Left forelimb (tissue), 1 donor: ENCODE results near the gene SKAP1.
"Not testable (repeated sequence)": the region's sequence is repeated elsewhere in the genome, so short reads cannot be mapped to it uniquely, and the experiment has no call there.

Experiments
- DNase-seq: peaks from one replicate; pipeline ENCODE4 v3.0.0-alpha.2; 2018; ENCODE audit warnings: low spot score

Gene SKAP1

GRCh38 chr17:48412841-48413240 lies 17.2 kb downstream of the SKAP1 start:
- no peak for DNase-seq

DNA sequence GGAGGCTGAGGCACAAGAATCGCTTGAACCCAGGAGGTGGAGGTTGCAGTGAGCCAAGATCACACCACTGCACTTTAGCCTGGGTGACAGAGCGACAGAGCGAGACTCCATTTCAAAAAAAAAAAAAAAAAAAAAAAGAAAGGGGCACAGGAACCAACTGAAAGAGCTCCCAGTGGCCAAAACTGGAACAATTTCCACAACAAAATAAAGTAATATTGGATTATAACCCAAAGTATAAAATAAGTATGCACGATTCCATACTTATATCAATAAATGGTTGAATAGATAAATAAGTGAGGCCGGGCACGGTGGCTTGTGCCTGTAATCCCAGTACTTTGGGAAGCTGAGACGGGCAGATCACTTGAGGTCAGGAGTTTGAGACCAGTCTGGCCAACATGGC lies 19.2 kb downstream of the SKAP1 start:
- DNase-seq: not testable (repeated sequence)

DNA sequence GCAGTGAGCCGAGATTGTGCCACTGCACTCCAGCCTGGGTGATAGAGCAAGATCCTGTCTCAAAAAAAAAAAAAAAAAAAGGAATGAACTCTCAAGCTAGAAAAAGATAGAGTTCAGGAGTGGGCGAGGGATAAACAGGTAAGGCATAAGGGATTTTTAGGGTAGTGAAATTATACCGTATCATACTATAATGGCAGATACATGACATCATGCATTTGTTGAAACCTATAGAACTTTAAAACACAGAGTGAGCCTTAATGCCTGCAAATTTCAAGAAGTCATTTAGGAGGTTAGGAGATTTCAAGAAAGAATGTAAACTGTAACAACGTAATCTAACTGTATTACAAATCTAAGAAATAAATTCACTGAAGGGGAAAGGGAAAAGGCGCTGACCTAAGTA lies 20.4 kb downstream of the SKAP1 start:
- DNase-seq: no peak

- no peak for DNase-seq
These were observed 23.0 kb downstream of the SKAP1 start for GRCh38 chr17:48406936-48407567.

GRCh38 chr17:48394821-48395220 lies 35.2 kb downstream of the SKAP1 start:
- DNase-seq: no peak

DNA sequence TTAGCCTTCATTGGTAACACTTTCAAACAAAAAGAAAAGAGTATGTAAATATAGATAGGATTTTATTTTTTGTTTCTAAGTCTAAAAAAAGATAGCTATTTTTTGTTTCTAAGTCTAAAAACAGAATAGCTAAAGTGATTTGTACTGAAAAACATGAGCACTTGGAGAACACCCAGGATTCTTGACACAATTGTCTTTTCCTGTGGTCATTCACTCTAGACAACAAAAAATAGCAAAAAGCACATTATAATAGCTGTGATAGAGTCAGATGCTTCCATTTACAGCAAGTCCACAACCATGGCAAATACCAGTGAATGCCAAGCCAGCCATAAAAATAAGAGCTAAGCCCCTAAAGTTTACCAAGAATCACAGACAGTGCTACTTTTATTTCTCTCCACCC lies 36.7 kb downstream of the SKAP1 start:
- DNase-seq: no peak

- DNase-seq: no peak
These were observed 37.2 kb downstream of the SKAP1 start for GRCh38 chr17:48392857-48393256.

- no peak for DNase-seq
These were observed 38.6 kb downstream of the SKAP1 start for GRCh38 chr17:48391444-48391843.

DNA sequence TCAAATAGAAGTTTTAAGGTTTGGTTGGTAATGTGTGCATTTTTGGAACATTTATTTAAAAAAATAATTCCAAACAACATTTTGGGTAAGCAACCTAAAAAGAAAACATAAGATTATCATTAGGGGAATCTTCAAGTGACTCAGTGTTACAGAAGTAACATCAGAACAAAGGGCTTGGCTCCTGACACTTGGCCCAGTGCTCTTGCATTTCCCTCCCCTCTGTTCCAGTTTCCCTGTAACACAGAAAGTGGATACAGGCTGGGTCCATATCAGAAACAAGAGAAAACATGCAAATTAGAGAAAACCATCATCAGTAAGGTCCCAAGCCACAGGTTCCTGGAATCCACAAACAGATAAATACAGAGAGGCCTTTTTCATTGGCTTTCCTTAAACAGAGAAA lies 40.1 kb downstream of the SKAP1 start:
- no peak for DNase-seq

- no peak for DNase-seq
These were observed 40.9 kb downstream of the SKAP1 start for GRCh38 chr17:48388955-48389743.

GRCh38 chr17:48386826-48387225 lies 43.2 kb downstream of the SKAP1 start:
- DNase-seq: no peak

- no peak for DNase-seq
These were observed 44.7 kb downstream of the SKAP1 start for GRCh38 chr17:48385319-48385718.

DNA sequence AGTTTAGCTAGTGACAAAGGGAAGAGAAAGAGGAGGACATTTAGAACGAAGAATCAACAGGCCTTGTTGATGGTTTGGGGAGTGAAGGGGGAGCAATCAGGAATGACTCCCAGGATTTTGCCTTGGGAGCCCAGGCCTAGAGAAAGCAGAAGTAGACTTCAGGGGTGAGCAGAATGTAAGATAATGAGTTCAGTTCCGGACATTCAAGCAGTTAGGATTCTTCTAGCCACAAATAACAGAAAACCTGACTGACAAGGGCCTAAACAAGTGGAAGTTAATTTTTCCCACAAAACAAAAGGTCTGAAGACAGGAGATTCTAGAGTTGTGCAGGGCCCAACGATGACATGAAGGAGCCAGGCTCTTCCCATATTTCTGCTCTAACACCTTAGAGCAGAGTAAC lies 45.9 kb downstream of the SKAP1 start:
- DNase-seq: no peak

DNA sequence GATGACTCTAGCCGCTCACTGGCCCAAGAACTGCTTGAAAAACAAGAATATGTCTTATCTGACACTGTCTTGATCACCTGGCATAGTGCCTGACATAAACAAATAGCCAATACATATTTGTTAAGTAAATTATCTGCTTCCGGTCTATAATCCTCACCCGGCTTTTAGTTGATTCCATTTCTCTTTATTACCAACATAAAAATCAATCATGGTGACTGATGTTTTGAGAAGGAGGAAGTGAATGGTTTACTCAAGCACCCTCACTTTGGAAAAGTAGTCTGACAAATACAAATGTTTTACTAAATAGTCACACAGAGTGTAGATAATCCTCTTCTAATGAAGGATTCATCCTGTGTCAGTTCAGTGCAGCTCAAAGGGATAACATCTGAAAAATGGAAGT lies 47.0 kb downstream of the SKAP1 start:
- DNase-seq: no peak

DNA sequence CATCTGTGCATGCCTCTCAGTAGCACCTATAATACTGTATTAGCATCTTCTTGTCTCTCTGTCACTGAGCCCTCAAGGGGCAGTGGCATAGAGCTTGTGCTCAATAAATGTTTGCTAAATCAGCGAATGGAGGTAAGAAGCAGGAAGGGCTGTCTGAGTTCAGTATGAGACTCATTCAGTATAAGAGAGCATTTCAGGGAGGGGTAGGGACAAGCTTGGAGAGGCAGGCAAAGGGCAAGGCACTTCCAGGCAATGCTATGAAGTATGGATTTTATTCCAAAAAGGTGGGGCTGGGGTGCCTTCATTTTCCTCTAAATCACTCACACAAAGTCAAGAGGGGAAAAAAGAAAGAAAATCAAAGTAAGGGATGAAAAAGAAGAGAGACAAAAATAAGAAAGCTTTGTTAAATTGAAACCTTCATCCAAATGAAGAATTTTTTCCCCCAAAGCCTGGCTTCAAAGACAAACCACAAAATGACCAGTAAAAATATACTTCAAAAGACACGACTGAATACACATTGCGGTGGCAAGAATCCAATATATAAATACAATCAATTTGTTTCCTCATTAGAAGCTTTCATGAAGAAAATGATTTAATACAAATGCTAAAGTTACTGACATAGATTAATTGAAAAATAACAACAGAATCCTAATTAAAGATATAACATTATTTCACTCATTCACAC lies 51.2 kb downstream of the SKAP1 start:
- DNase-seq: no peak

DNA sequence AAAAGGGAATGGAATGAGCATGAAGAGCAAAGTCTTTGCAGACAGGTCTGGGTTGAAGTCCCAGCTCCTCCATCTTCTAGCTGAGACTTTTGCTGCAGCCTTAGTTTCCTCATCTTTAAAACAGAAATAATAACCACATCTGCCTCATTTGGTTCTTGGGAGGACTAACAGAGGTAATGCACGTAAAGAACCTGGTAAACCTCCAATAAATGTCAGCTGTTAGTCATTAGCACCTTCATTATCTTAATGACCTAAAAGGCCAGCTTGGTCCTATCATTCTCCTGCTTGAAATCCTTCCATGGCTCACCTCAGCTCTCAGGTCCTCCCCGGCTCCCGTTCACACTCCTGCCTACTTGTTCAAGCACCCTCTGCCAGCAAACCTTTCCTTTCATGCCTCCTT lies 51.8 kb downstream of the SKAP1 start:
- no peak for DNase-seq

DNA sequence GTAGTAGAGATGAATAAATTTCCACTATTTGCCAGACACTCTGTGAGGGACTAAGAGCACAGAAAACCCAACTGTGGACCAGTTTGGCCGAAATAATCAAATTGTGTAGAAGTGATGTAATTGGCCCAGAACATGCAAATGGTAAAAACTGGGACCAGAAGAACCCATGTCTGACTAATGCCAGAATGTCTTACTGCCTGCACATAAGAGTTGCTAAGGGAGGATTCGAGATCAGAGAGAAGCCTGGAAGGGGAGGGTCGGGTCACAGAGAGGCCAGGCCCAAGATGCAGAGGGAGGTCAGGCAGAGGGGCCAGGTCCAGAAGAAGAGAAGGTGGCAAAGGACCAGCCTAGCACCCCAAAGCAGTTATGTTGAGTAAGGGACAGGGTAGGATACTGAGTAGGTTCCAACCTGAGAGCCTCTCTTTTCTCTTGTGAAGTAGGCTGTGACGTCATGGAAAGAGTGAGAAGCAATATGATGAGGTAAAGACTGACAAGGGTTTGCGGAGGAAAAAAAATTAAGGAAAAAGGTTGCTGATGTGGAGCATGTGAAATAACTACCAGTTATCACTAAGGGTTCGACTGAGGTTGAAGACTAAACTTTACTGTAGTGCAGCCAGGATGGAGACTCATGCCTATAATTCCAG lies 53.2 kb downstream of the SKAP1 start:
- DNase-seq: no peak

DNA sequence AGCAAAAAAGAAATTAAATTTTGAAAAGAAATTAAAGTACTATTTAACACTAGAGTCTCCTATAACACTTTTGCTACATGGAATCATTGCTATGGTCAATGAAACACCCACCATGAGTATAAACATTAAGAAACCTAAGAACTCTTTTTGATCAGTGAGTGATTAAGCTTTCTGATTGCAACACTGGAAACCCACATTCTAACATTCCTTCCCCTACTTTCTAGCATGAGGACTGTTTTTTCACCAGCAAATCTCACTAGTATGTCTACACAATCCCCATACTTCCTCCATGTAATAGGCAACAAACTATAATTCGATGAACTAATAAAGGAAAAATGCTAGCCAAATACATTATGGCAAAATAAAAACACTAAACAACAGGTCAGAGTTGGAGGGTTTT lies 54.7 kb downstream of the SKAP1 start:
- no peak for DNase-seq

GRCh38 chr17:48374650-48375230 lies 55.3 kb downstream of the SKAP1 start:
- DNase-seq: no peak

DNA sequence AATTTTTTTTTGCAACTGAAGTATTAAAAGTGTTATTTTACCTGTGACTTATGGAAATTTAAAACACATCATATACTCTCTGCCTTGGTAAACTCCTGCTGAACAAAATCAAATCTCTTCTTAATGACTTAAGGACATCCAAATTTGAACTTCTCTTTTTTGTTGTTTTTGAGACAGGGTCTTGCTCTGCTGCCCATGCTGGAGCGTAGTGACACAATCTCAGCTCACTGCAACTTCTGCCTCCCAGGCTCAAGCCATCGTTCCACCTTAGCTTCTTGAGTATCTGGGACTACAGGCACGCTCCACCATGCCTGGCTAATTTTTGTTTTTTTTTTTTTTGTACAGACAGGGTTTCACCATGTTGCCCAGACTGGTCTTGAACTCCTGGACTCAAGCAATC lies 56.1 kb downstream of the SKAP1 start:
- DNase-seq: no peak

DNA sequence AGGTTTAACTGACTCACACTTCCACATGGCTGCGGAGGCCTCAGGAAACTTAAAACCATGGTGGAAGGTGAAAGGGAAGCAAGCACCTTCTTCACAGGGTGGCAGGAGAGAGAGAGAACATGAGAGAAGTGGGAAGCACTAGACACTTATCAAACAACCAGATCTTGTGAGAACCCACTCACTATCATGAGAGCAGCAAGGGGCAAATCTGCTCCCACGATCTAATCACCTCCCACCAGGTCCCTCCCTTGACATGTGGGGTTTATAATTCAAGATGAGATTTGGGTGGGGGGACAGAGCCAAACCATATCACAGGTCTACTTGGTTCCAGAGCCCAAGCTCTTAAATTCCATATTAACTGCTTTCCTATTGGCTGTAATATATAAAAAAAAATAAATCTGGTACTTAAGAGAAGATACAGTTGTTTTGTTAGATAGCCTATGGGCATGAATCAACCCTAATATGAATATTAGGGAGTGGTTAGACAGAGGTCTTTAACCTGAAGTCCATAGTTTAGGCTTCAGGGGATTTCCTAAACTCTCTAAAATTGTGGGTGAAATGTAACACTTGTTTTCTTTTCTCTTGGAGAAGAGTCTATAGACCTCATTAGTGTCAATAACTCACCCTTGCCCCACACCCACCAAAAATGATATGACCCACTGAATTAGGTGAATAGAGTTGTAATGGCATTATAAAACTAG lies 56.7 kb downstream of the SKAP1 start:
- no peak for DNase-seq

DNA sequence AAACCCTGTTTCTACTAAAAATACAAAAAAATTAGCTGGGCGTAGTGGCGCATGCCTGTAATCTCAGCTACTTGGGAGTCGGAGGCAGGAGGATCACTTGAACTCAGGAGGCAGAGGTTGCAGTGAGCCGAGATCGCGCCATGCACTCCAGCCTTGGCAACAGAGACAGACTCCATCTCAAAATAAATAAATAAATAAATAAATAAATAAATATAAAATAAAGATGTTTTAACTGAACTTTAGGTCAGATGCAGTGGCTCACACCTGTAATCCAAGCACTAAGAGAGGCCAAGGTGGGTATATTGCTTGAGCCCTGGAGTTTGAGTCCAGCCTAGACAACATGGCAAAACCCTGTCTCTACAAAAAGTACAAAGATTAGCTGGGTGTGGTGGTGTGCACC lies 61.0 kb downstream of the SKAP1 start:
- DNase-seq: not testable (repeated sequence)
